NCI-H345 (cell line): ENCODE results near the gene CHRDL2.

Experiments used
- DNase-seq: peaks from one replicate; lab custom pipeline; 2025; lab: John Stamatoyannopoulos, UW

CHRDL2 gene

DNA sequence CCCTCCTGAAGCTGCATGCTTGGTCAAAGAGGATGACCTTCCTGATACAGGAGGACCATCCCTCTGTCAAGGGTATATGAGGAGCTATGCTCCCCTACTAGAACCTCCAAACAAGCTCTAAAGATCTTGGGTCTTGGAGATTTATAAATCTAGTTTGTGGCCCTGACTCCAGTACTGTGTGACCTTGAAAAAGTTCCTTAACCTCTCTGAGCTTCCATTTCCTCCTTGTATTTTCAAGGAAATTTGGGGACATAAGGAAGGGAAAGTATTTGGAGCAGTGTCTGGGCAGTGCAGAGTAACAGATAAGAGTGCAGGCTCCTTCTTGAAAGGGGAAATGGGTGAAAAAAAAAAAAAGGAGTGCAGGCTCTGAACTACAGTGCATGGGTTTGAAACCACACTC lies 45.9 kb downstream of the CHRDL2 start:
- no peak for DNase-seq

DNA sequence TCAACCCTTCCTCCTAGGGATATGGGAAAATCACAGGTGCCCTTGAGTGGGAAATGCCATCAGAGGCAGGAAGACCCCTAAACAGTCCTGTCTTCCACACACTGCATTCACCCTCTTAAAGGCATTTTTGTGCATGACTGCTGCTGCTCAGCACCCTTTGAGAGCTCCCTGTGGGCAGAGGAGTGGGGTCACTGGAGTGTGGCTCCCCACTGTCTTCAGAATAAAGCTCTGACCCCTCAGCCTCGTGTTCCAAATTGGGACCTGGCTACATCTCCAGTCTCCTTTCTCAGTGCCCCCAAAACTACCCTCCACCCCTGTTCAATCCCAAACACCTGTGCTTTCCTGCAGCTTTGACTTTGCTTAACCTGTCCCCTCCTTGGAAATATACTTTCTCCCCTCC lies 46.6 kb downstream of the CHRDL2 start:
- no peak for DNase-seq

DNA sequence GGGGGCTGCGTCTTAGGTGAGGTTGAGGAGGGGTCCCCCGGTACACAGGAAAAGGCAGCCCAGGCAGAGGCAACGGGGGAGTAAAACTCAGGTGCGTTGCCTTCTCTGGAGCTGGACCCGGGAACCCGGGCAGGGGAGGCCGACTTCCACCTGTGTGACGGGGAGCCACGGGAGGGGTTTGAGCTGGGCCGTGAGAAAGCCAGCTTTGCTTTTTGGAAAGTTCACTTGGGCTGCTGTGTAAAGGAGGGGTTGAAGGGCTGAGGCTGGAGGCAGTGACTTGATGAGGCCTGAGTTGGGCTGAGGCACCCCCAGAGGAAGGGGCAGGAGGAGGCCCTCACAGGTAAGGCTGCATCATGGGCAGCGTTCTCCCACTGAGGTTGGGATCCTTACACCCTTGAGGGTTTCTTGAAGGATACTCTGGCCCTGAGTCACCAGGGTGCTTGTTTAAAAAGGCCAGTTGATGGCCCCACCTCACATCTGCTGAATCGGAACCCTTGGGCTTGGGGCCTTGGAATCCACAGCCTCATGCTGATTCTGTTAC lies 47.2 kb downstream of the CHRDL2 start:
- no peak for DNase-seq

DNA sequence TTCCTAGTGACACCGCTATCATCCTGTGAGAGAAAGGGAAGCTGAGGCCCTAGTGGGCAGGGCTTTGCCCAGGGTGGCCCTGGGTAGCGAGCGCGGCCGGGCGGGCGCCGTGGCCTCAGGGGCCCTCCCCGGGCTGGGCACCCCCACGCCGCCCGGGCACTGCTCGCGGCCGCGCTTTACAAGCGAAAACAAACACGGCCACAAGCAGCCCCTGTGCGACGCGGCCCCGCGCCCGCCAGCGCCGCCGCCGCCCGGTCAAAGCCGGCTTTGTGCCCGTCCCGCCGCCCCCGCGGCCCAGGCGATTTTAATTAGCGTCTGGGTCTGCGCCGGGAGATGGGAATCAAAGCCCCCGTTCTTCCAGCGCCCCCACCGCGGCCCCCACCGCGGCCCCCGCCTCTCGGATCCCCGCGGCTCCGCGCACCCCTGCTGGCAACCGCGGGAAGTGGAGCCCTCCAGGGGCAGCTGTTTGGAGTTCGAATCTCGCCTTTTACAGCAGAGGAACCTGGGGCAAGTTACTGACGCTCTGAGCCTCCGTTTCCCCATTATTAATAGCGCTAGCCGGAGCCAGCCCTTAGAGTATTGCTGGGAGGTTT lies 47.9 kb downstream of the CHRDL2 start:
- DNase-seq = no peak

DNA sequence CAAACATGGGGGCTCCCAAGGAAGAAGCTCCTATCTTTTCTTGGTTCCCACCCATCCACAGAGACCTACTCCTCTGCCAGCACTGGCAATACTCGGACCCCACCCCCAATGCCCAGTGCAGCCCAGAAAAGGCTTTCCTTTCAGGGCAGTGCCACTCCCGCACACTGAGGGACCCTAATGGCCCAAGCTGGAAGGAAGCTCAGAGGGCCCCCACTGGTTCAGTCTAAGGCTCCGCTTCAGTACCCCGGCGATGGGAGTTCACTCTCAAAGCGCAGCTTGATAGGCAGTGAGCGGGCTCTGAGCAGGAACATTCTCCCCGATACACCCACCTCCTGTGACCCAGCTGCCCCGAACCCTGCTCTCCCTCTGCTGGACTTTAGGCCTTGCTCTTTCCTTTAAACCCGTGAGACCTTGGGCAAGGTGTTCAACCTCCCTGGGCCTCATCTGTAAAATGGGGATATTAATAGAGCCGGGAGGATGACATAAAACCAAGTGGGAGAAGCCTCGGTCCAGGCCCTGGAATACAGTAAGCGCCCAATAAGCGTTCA lies 48.4 kb downstream of the CHRDL2 start:
- DNase-seq = no peak

DNA sequence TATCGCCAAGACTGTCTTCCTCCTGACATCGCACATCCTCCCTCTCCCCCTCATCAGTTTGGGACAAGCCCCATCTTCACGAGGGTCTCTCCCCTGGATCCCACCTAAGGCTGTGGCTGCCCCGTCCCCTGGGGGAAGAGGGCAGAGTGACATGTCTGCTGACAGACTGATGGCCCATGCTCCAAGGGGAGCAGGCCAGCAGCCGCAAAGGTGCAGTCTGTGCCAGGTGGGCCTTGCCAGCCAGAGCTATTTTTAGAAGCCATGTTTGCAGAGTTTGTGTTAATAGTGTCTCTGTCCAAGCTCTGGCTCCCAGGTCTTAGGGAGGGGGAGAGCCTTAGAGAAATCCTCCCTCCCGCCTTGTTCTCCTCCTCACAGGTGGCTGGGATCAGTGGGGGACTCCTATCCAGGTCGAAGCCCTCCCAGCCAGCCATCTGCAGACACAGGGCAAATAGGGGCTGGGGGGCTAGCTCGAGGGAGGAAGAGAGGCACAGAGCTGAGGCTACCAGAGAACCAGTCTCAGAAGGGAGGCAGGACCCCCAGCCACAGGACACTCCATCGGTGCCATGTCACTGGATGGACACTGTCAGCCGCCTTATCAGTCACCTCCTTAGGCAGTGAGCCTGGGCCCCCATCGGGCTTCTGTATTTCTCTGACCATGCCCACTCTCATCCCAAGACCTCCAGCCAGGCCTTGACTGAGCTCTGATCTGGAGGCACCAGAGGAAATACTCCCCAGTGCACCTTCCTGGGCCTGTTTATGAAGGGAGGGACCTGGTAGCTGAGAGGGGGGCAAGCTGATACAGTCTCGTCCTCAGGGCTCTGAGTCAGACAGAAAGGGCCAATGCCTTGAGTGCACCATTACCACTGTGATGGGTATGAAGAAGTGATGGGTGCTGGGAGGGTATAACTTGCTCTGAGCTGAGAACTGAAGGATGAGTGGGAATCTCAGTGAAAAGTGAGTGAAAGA lies 49.3 kb downstream of the CHRDL2 start:
- DNase-seq = peak; percentile 13

DNA sequence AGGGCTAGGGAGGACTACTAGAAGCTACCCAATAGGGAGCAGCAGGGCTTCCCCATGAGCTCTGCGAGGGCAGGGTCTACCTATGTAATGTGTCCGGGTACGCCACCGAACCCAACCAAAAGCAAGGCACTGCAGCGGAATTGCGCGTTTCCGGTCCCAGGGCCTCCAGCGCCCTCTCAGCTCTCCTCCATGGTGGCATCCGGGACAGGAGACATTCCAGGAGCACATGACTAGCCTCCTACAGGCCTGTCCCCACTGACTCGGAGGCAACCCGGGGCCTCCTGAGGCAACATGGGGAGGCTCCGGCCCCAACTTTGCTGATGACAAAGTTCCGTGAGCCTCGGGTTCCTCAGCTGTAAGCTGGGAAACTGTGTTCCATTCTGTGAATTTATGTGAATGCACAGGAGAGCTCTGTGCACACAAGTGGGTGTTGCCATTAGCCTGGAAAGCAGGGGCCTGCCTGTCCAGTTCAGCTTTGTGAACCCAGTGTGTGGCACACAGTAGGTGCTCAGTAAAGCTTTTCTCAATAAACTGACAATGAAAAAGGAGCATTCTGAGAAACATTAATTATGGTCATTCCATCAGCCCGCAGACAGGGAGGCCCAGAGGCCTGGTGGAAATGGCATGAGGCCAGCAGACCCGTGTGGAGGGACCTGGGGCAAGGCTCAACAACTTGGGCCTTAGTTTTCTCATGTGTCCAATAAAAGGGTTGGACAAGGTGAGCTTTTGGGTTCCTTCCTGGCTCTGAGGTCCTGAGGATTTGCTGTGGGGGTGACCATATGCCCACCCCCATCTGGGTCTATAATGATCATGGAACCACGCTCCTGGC lies 50.3 kb downstream of the CHRDL2 start:
- no peak for DNase-seq

DNA sequence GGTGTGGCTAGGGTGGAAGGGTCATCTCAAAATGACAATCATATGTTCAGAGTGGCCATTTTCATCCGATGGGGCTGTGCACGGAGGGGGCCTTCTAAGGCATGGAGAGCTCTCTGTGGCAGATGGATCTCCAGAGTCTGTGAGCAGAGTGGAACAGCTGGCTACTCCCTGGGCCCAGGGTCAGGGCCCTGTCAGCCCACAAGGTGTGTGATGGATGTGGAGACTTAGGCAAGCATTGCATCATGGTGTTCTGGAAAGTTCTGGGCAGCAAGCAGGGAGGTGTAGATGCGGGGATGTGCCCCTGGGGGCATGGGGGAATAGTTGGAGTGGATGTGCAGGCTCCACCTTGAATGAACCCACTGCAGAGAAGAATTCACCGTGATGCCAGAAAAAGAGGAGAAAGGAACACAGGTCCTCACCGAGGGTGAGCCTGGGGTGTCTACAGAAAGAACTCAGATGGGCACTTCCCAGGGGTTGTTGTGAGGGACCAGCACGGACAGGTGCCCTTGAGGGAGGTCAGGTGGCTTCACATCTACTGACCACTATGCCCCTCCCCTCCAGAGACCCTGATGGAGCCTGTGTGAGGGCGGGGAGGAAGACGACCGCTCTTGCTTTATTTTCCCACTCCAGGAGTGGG lies 51.1 kb downstream of the CHRDL2 start:
- DNase-seq = no peak

DNA sequence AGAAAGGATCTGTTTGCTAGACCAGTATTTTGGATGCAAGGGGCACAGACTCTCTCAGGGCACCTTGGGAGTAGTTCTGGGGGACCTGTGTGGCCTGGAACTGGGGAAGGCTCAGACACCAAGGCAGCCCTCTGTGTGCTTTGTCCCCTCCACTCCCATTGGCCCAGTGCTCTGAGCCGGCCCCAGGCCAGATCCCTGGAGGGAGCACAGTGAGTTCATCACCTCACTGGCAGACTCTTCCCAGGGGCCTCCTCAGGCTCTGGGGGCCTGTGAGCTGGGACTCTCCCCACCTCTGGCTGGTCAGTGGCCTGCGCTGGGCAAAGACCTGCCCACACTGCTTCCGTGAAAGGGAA lies 51.7 kb downstream of the CHRDL2 start:
- DNase-seq = no peak

DNA sequence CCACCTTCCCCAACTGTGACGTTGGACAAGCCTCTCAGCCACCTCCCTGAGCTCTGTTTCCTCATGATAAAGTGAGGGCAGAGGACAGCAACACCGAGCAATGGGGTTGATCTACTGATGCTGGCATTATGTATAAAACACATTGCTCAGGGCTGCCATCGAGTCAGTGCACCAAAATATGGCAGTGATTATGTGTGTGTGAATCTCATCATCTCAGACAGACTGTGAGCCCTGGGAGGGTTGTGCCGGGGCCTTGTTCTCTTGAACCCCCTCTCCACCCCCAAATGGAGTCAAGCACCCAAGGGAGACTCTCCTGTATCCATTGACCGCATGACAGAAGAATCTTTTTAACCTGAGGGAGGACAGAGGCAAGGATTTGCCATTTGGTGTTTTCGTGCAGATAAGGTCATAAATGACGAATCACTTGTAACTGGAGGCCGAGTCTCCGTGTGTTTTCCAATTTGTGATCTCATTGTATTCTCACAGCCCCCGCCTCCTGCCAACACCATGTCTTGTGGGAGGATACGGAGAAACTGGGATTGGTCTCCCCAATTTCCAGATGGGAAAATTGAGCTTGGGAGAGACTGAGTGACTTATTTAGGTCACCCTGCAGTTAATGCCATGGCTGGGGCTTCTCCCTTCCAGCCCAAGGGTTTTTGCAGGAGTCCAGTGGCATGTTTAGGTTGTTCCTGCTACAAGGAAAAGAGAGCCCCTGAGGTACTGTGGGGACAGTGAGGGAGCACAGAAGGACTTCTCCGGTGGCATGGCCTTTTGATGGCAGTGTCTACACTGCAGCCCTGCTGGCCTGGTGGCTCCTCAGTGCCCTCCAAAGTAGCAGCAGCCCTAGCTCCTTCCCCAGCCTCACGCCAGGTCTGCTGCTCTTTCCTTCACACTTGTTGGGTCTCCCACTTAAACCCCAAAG lies 52.4 kb downstream of the CHRDL2 start:
- DNase-seq = no peak

DNA sequence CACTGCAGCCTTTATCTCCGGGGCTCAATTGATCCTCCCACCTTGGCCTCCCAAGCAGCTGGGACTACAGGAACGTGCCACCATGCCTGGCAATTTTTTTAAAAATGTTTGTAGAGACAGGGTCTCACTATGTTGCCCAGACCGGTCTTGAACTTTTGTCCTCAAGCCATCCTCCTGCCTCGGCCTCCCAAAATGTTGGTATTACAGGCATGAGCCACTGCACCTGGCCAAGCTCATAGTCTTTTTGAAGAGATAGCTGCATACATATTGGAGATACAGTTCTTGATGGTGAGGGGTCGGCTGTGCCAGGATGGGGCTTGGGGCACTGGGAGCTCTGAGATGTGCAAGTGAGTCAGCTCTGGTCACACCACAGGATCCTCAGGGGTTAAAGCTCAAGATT lies 53.2 kb downstream of the CHRDL2 start:
- DNase-seq = no peak

DNA sequence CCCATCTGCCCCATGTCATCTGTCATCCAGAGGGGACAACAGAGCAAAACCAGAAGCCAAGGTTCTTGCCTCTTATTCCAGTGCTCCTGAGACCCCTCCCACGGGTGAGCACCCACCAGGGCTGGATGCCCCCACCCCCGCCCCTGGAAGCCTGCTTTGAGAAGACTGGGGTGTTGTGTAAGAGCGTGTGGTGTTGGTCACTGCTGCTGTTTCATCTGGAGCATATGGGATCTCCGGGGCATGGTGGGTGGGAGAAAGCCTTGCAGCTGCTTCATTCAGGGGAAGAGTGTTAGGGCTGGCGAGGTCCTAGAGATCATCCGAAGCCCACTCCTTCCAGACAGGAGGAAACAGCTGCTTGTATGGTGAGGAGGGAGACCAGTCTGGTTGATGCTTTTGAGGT lies 54.1 kb downstream of the CHRDL2 start:
- no peak for DNase-seq

DNA sequence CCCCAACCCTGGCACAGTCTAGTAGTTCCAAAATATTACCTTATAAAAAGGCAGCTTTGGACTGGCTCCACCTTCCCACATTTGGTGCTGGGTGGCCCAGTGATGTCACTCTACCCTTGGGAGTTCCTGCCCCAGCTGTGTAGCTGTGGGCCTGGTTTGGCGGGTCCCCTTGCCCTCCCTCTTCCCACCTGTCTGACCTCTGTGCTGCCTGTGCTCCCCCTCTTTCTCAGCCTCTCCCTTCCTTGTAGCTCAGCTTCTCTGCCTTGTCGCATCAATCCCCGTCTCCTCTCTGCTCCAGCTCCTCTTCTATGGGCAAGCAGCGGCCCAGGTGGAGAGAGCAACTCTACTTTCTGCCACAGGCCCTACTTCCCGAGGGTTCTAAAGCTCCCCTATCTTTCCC lies 54.6 kb downstream of the CHRDL2 start:
- no peak for DNase-seq

DNA sequence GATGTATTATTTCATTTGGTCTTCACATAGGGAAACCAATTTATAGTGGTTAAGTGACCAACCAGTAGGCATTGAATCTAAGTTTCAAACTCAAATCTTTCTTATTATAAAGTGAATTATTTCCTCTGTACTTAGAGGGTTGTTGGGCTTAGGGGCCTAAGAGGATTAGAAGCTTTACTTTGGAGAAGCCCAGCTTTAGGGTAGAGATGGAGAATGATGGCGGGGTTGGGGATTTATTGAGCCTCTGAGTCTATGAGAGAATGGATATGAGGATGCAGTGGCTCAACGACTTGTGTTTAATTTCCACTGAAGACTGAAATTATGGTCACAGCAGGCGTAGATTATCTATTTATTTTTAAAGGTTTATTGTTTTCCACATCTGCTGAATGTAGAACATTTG lies 55.5 kb downstream of the CHRDL2 start:
- DNase-seq = no peak

DNA sequence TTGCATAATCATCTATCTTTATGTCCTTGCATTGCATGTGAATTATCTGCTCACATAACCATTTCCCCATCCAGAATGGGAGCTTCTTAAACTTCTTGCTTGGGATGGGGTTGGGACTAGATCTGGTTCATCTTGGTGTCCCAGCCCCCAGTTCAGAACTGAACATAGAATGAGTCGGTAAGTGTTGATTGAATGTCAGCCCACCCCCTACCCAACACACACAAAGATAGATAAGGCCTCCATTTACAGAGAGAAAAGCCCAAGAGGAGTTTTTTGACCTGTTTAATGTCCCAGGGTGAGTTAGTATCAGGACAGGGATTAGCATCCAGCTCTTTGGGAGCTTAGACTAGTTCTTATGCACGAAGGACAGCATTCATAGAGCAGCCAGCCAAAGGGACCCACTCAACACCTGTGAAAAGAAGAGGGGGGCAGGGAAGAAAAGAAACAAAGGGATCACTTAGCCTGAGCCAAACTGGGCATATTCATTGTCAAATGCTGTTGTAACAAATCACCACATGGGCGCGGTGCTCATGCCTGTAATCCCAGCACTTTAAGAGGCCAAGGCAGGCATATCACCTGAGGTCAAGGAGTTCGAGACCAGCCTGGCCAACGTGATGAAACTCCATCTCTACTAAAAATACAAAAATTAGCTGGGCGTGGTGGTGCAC lies 57.4 kb downstream of the CHRDL2 start:
- no peak for DNase-seq

DNA sequence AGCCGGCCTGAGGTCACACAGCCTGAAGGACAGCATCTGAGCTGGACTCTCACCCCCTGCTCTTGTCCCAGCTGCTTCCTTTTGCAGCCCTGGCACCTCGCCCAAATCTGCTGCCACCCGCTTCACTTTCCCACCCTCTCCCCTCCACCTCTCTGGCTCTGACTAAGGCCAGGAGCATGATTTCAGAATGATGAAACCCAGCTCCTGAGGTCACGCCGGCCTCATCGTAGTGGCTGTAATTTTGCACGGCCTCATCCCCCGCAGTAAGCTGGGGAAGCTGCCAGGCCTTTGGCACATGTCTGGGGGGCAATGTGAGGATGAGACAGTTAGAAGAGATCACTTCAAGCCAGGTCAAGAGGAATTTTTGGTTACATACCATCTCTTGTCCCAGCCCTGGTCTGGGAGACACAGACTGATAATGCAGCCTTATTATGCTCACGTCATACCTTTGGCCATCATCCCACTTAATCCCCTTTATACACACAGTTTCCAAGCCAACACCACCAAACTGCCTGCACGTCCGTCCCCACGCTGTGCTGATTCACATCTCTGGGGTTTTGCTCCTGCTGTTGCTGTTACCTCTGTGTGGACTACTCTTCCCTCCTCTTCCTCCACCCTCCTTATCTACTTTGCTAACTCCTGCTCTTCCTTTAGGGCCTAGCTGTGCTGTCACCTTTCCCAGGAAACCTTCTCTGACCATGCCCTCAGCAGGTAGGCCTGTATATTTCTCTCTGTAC lies 58.1 kb downstream of the CHRDL2 start:
- DNase-seq = no peak

DNA sequence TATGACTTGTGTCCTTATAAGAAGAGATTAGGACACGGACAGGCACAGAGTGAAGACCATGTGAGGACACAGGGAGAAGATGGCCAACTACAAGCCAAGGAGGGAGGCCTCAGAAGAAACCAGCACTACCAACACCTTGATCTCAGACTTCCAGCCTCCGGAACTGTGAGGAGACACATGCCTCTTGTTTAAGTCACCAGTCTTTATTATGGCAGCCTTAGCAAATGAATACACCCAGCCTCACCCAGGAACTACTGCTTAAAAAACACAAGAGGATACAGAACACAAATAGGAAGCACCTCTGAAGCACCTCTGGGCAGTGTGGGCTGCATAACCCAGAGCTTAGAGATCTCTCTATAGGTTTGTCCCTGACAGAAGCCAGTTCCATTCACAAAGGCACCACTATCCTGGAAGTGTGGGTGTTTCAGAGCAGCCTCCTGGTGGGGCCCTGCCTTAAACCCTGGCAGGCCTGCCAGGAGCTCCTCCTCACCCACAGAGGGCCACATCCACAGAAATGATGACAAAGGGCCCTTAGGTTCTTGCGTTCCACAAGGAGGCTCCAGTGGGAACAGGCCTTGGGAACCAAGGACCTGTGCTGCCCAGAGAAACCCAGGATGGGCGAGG lies 58.8 kb downstream of the CHRDL2 start:
- no peak for DNase-seq

DNA sequence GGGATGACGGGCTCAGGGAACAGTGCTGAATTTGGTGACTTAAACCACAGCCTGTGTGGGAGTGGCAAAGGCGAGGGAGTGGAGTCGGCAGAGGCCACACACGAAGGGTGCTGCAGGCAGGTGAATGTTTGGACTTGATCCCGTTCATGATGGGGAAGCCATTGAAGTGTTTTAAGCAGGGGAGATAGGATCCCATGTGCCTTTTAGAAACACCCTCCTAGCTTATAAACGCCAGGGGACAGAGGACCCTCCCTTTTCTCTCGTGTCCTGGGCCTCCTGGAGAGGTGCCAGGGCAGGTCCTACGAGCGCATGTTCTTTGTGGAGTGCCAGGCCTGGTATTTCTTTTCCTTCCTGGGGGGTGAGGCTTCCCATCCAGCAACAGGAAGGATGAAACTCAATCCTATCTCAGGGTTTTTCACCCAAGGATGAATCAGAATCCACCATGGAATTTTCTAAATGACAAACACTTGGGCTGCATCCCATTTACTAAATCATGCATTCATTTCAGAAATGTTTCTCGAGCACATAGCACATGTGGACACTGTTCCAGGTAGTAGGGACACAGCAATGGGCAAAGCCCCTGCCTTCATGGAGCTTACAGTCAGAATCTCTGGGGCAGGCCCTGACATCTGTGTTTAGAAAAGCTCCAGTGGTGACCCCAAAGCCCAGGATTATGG lies 59.6 kb downstream of the CHRDL2 start:
- no peak for DNase-seq
